HepG2 (cell line): Measurements from ENCODE around the gene SNN. TPM values are rescaled to one million over a fixed set of nuclear protein-coding genes. Genes with fewer than 3 reads are reported as not detected.

Experiments
- ATAC-seq: fragments of 200-7000 bp; cut with Tn5 transposase; 3 replicates; pipeline ENCODE4 v1.9.1; 2020; ENCODE audit warnings: mild to moderate bottlenecking, moderate library complexity
- BruUV-seq: library from RNA; stranded (reverse); fragments of 400-500 nt; replicated peaks from 2 replicates; lab custom pipeline; 2021; lab: Mats Ljungman, UMichigan
- CTCF ChIA-PET: fragments of 300-600 bp; formaldehyde crosslinking; extraction: SDS; loops from one replicate; lab custom pipeline; 2021; ENCODE audit warnings: low total read pairs, inconsistent platforms, low intra/inter-chr PET ratio; lab: Yijun Ruan, JAX
- POLR2A ChIA-PET: fragments of 350-600 bp; sonication (Branson Sonifier 250); formaldehyde crosslinking; loops from one replicate; lab custom pipeline; 2020; ENCODE audit warnings: antibody characterized with exemption, inconsistent platforms; lab: Yijun Ruan, JAX
- DNase-seq: peaks from one replicate; pipeline ENCODE4 v3.0.0-alpha.2; 2015; ENCODE audit warnings: low spot score
- FAIRE-seq: peaks from 3 replicates; lab custom pipeline; 2011; peaks lifted over from hg19 to GRCh38; lab: Jason Lieb, UNC
- H2AFZ ChIP-seq: one replicate; pipeline ENCODE4 v1.6.1; 2011; ENCODE audit warnings: low read length, inconsistent platforms
- H3K27ac ChIP-seq: fragments of 300-600 bp; 3 replicates; pipeline ENCODE4 v1.8.0; 2011; ENCODE audit warnings: mixed run types, mild to moderate bottlenecking, mixed read lengths, low read length, inconsistent platforms; ENCODE audit not compliant: insufficient read depth; ENCODE audit errors: extremely low read length
- H3K27me3 ChIP-seq, 2 experiments: fragments of 200-600 bp in 1 of 2; 2 replicates in 1 of 2; 3 replicates in 1 of 2; pipeline versions ENCODE4 v1.6.0 to v1.8.0; 2011; ENCODE audit warnings: low read length in 2 of 2, mild to moderate bottlenecking in 2 of 2, moderate library complexity in 2 of 2, inconsistent platforms in 1 of 2; ENCODE audit not compliant: insufficient read depth in 2 of 2, control insufficient read depth in 1 of 2
- H3K36me3 ChIP-seq, 2 experiments: fragments of 200-600 bp in 1 of 2; replicated peaks in 1 of 2; 2 replicates in 1 of 2; 3 replicates in 1 of 2; pipeline versions ENCODE4 v1.5.1 to v1.8.0; 2011; ENCODE audit warnings: low read length in 2 of 2, inconsistent platforms in 1 of 2; ENCODE audit not compliant: insufficient read depth in 2 of 2, control insufficient read depth in 1 of 2
- H3K4me1 ChIP-seq: 2 replicates; pipeline ENCODE4 v1.5.1; 2012; ENCODE audit warnings: low read length, inconsistent platforms; ENCODE audit not compliant: insufficient read depth
- H3K4me2 ChIP-seq: 2 replicates; pipeline ENCODE4 v1.6.0; 2011; ENCODE audit warnings: low read depth, low read length, inconsistent platforms
- H3K4me3 ChIP-seq, 3 experiments: fragments of 200-600 bp in 1 of 3; sonication (generic), shearing (Covaris generic) in 1 of 3; replicated peaks in 1 of 3; 2 replicates each; pipeline ENCODE4 v1.5.1; 2011 to 2016; ENCODE audit warnings: low read length in 3 of 3, inconsistent platforms in 2 of 3, low read depth in 2 of 3, mild to moderate bottlenecking in 2 of 3, control low read depth in 1 of 3, mixed read lengths in 1 of 3; ENCODE audit not compliant: insufficient read depth in 1 of 3
- H3K79me2 ChIP-seq: one replicate; pipeline ENCODE4 v1.6.1; 2011; ENCODE audit warnings: low read length, inconsistent platforms; ENCODE audit not compliant: insufficient read depth
- H3K9ac ChIP-seq: 2 replicates; pipeline ENCODE4 v1.6.0; 2011; ENCODE audit warnings: mild to moderate bottlenecking, low read depth, low read length, inconsistent platforms; ENCODE audit not compliant: insufficient read depth
- H3K9me3 ChIP-seq: 2 replicates; pipeline ENCODE4 v1.5.1; 2012; ENCODE audit warnings: mild to moderate bottlenecking, low read length
- H4K20me1 ChIP-seq: 2 replicates; pipeline ENCODE4 v1.6.0; 2011; ENCODE audit warnings: inconsistent platforms, mild to moderate bottlenecking, low read length, moderate library complexity; ENCODE audit not compliant: insufficient read depth
- BCL3 ChIP-seq: sonication (generic); formaldehyde crosslinking; IDR thresholded peaks from 2 replicates; pipeline ENCODE4 v1.5.1; 2020; ENCODE audit warnings: mild to moderate bottlenecking, missing genetic modification reagents, moderate library complexity
- SKIL ChIP-seq: sonication (generic); formaldehyde crosslinking; IDR thresholded peaks from 2 replicates; pipeline ENCODE4 v1.8.0; 2022; ENCODE audit warnings: missing genetic modification reagents, mild to moderate bottlenecking, moderate library complexity, borderline replicate concordance
- STAG1 ChIP-seq: sonication (generic); formaldehyde crosslinking; IDR thresholded peaks from 2 replicates; pipeline ENCODE4 v1.4.0; 2020; ENCODE audit warnings: missing genetic modification reagents
- ZNF274 ChIP-seq: sonication (generic); formaldehyde crosslinking; IDR thresholded peaks from 2 replicates; pipeline ENCODE4 v1.5.1; 2020; ENCODE audit warnings: mild to moderate bottlenecking, missing genetic modification reagents
- ZNF276 ChIP-seq: sonication (generic); formaldehyde crosslinking; IDR thresholded peaks from 2 replicates; pipeline ENCODE4 v1.4.0; 2020; ENCODE audit warnings: mild to moderate bottlenecking, low read depth, missing genetic modification reagents
- ZNF33B ChIP-seq: sonication (generic); formaldehyde crosslinking; IDR thresholded peaks from 2 replicates; pipeline ENCODE4 v1.5.1; 2020; ENCODE audit warnings: mild to moderate bottlenecking, missing genetic modification reagents
- ZNF639 ChIP-seq: conservative IDR thresholded peaks from 2 replicates; pipeline ENCODE4 v1.6.1; 2018; ENCODE audit warnings: missing genetic modification reagents
- ZNF737 ChIP-seq: sonication (generic); formaldehyde crosslinking; IDR thresholded peaks from 2 replicates; pipeline ENCODE4 v1.5.0; 2020; ENCODE audit warnings: missing genetic modification reagents, mild to moderate bottlenecking, borderline replicate concordance
- ZNF784 ChIP-seq: sonication (generic); formaldehyde crosslinking; IDR thresholded peaks from 2 replicates; pipeline ENCODE4 v1.5.1; 2020; ENCODE audit warnings: missing genetic modification reagents, mild to moderate bottlenecking, borderline replicate concordance
- ZNF790 ChIP-seq: sonication (generic); formaldehyde crosslinking; IDR thresholded peaks from 2 replicates; pipeline ENCODE4 v1.8.0; 2022; ENCODE audit warnings: missing genetic modification reagents, mild to moderate bottlenecking, borderline replicate concordance
- ZNF883 ChIP-seq: sonication (generic); formaldehyde crosslinking; IDR thresholded peaks from 2 replicates; pipeline ENCODE4 v1.5.1; 2020; ENCODE audit warnings: mild to moderate bottlenecking, missing genetic modification reagents; ENCODE audit errors: not compliant biosample characterization
- ZSCAN12 ChIP-seq: sonication (generic); formaldehyde crosslinking; IDR thresholded peaks from 2 replicates; pipeline ENCODE4 v1.9.0; 2021; ENCODE audit warnings: mild to moderate bottlenecking, missing genetic modification reagents
- WGBS: methylation state at CpG from one replicate; pipeline ENCODE4 v1.1.6; 2017; ENCODE audit warnings: low lambda C conversion rate; 5-methylcytosine and 5-hydroxymethylcytosine counted together
- in situ Hi-C: cut with HindIII; loops from 2 replicates; pipeline ENCODE4 v1.10.0; 2017; ENCODE audit warnings: low pct_unique_long_range_greater_than_20kb; ENCODE audit not compliant: extremely low pct_ligation_motif_present
- intact Hi-C: fragments of 100-400 bp; cut with micrococcal nuclease; formaldehyde crosslinking; loops from one replicate; pipeline ENCODE4 v1.10.0; 2022; ENCODE audit not compliant: unreplicated experiment
- polyA plus RNA-seq, 8 experiments: library from polyadenylated mRNA; depleted of rRNA in 3 of 8; stranded (reverse) in 7 of 8; unstranded in 1 of 8; fragments of >200 nt; fragmentation: Illumina TruSeq in 4 of 8; extraction: Trizol in 4 of 8; gene quantifications; 2 replicates each; pipeline versions ENCODE4 v1.2.1 to v1.2.3, GENCODE V29; 2011 to 2016; ENCODE audit warnings: low read depth in 4 of 8, missing spikeins in 1 of 8, mixed read lengths in 1 of 8; ENCODE audit not compliant: insufficient read depth in 1 of 8
- total RNA-seq, 5 experiments: library from RNA; depleted of rRNA; stranded (reverse); fragments of >200 nt; fragmentation: Illumina TruSeq; extraction: Trizol; gene quantifications; 2 replicates each; pipeline ENCODE4 v1.2.3, GENCODE V29; 2016; ENCODE audit warnings: low read depth in 1 of 5

The SNN gene
- total and polyA plus RNA-seq, 2 of the 13 experiments (the other 11 are each of a cell fraction or from before 2014, with no cell fraction given), result 5.2 to 8.4 TPM

- TF ChIP-seq ZNF276 (CRISPR knock-in tag), result 0 out of 2 replicates have a peak, but pooled peaks have one; percentile 8
- TF ChIP-seq STAG1 (CRISPR knock-in tag), result peak; percentile 62
Observed at GRCh38 chr16:11698271-11698689, 30.0 kb downstream of the SNN start (continued).

GRCh38 chr16:11699234-11699894 is 31.1 kb downstream of the SNN start:
- in situ Hi-C loops (no loop called here), intact Hi-C loops (no loop called here)
- Histone ChIP-seq H3K27me3 (no peaks in the 10 kb centered on the region), H2AFZ (no peak overlapping the region), H3K79me2 (peaks cover 20% of the 10 kb centered on the region), H3K9me3 (no peaks in the 10 kb centered on the region), H3K4me2 (no peak overlapping the region), H4K20me1 (peaks cover 26% of the 10 kb centered on the region), H3K36me3 (peaks cover 52 to 87% of the 10 kb centered on the region in 2 experiments), H3K4me1 (peaks cover 18% of the 10 kb centered on the region), H3K27ac (no peak overlapping the region), H3K9ac (no peak overlapping the region), H3K4me3 (no peak overlapping the region)
- ATAC-seq (no peak), DNase-seq (no peak), FAIRE-seq (no peak)
- peak; percentile 50 for TF ChIP-seq ZNF883 (CRISPR knock-in tag)
- 0 out of 2 replicates have a peak, but pooled peaks have one; percentile 35 for TF ChIP-seq ZSCAN12 (CRISPR knock-in tag)
- no peak for TF ChIP-seq SKIL (CRISPR knock-in tag)
- TF ChIP-seq ZNF737 (CRISPR knock-in tag), result 0 out of 2 replicates have a peak, but pooled peaks have one; percentile 34
- TF ChIP-seq ZNF274 (CRISPR knock-in tag), result 0 out of 2 replicates have a peak, but pooled peaks have one; percentile 53
- TF ChIP-seq ZNF784 (CRISPR knock-in tag), result 0 out of 2 replicates have a peak, but pooled peaks have one; percentile 39
- no peak for TF ChIP-seq ZNF790 (CRISPR knock-in tag)
- no peak for TF ChIP-seq ZNF639 (CRISPR knock-in tag)
- TF ChIP-seq BCL3 (CRISPR knock-in tag), result peak; percentile 67; the same call in 1 of the 2 replicates
- TF ChIP-seq ZNF33B (CRISPR knock-in tag), result 0 out of 2 replicates have a peak, but pooled peaks have one; percentile 51
- no TSS peak for BruUV-seq
- 96% methylated on average over 10 of the region's 10 CpGs for WGBS
- ChIA-PET POLR2A (no interaction called here), CTCF (no interaction called here)
